Prostate gland (tissue), 2 donors: ENCODE results near the gene ATP10D. TPM values are rescaled to one million over a fixed set of nuclear protein-coding genes. Genes with fewer than 3 reads are reported as not detected.

ENCODE experiments used
- DNase-seq: peaks from one replicate; pipeline ENCODE4 v3.0.0-alpha.2; 2019; ENCODE audit warnings: low spot score
- H3K27ac ChIP-seq, 2 donors: fragments of 200-600 bp; sonication (generic); 2 replicates each; pipeline ENCODE4 v1.5.1; 2017 to 2019
- H3K27me3 ChIP-seq: fragments of 200-600 bp; sonication (generic); replicated peaks from 2 replicates; pipeline ENCODE4 v1.5.1; 2019; ENCODE audit not compliant: insufficient read depth
- H3K36me3 ChIP-seq, 2 donors: fragments of 200-600 bp; sonication (generic); 1 replicate in 1 of 2; 2 replicates in 1 of 2; pipeline versions ENCODE4 v1.5.1 to v1.8.1; 2017 to 2019
- H3K4me1 ChIP-seq: fragments of 200-600 bp; sonication (generic); replicated peaks from 2 replicates; pipeline ENCODE4 v1.5.1; 2019
- H3K4me3 ChIP-seq, 2 donors: fragments of 200-600 bp; sonication (generic); 2 replicates each; pipeline ENCODE4 v1.5.1; 2017 to 2019
- H3K9me3 ChIP-seq: fragments of 200-600 bp; sonication (generic); 2 replicates; pipeline ENCODE4 v1.5.1; 2017
- POLR2A ChIP-seq: fragments of 450-650 bp; IDR thresholded peaks from one replicate; pipeline ENCODE4 v1.6.1; 2016; ENCODE audit warnings: antibody characterized with exemption, mild to moderate bottlenecking
- POLR2AphosphoS5 ChIP-seq: sonication (generic); formaldehyde crosslinking; IDR thresholded peaks from one replicate; pipeline ENCODE4 v1.6.1; 2017; ENCODE audit warnings: antibody characterized with exemption
- WGBS: methylation state at CpG from one replicate; pipeline ENCODE4 v1.1.5; 2018; 5-methylcytosine and 5-hydroxymethylcytosine counted together
- intact Hi-C: fragments of 100-400 bp; cut with DNase I; formaldehyde crosslinking; loops from one replicate; pipeline ENCODE4 v1.14.2; 2022
- total RNA-seq, 2 donors: library from RNA; depleted of rRNA; stranded (reverse); fragments of >200 nt; gene quantifications; one replicate each; pipeline ENCODE4 v1.1.0, GENCODE V29; 2016
- TF ChIP-seq, protein P1 (sequence below), 4 experiments: fragments of 200-600 bp in 2 of 4; fragments of 450-650 bp in 2 of 4; sonication (generic) in 2 of 4; IDR thresholded peaks; 1 replicate in 3 of 4; 2 replicates in 1 of 4; pipeline ENCODE4 v1.5.1; 2016 to 2019; ENCODE audit warnings: antibody characterized with exemption in 4 of 4, mild to moderate bottlenecking in 2 of 4, moderate library complexity in 2 of 4

ATP10D gene
- total RNA-seq, 2 donors from 2014 or later: 10.9 to 17.0 TPM

GRCh38 chr4:47463235-47463956, 21.7 kb upstream of the ATP10D start, which contains the start of gene COMMD8:
Gene COMMD8 (minus strand): TSS chr4:47463702. CDS start chr4:47463651, 51 bp downstream.
- no peaks in the 10 kb centered on the region for H3K4me1 ChIP-seq
- H3K4me3 ChIP-seq: peak within 1 kb of the TSS; percentile 71 to 87
- H3K36me3 ChIP-seq: no peaks in the 10 kb centered on the region
- peak; percentile 95 for DNase-seq
- WGBS: under 1% methylated on average over 28 of the region's 51 CpGs
- peak within 1 kb of the TSS; percentile 80 to 83 for H3K27ac ChIP-seq
- no peaks in the 10 kb centered on the region for H3K27me3 ChIP-seq
- intact Hi-C loops: loop anchor here (5.0 kb wide), 1 partner anchor 99 kb away; no protein-coding TSS in a partner anchor
- TF ChIP-seq POLR2AphosphoS5 (peak; percentile 94), POLR2A (peak; percentile 53)
- TF ChIP-seq, protein P1, sequence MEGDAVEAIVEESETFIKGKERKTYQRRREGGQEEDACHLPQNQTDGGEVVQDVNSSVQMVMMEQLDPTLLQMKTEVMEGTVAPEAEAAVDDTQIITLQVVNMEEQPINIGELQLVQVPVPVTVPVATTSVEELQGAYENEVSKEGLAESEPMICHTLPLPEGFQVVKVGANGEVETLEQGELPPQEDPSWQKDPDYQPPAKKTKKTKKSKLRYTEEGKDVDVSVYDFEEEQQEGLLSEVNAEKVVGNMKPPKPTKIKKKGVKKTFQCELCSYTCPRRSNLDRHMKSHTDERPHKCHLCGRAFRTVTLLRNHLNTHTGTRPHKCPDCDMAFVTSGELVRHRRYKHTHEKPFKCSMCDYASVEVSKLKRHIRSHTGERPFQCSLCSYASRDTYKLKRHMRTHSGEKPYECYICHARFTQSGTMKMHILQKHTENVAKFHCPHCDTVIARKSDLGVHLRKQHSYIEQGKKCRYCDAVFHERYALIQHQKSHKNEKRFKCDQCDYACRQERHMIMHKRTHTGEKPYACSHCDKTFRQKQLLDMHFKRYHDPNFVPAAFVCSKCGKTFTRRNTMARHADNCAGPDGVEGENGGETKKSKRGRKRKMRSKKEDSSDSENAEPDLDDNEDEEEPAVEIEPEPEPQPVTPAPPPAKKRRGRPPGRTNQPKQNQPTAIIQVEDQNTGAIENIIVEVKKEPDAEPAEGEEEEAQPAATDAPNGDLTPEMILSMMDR (IDR thresholded peaks at IDR 0.05): peak in 3 of 4 experiments; percentile 11 to 63 (median 60)
- H3K9me3 ChIP-seq: no peaks in the 10 kb centered on the region

DNA sequence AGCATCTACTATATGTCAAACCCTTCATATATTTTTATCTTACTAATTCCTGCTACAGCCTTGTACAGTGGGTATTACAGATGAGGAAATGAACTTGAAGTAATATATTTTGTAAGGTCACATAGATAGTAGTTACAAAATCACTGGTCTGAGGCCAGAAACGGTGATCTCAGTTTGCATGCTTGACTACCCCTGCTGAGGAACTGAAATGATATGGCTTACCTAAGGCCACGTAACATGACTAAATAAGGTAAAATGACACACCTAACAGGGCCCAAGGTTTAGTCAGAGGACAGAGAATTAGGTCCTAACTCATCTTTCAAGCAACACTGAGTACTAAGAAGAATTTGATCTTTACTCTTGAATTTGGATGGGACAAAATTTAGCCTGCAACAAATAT, 20.1 kb upstream of the ATP10D start:
- Histone ChIP-seq H3K27me3 (no peaks in the 10 kb centered on the region), H3K4me3 (no peak overlapping the region), H3K9me3 (no peaks in the 10 kb centered on the region), H3K4me1 (no peaks in the 10 kb centered on the region), H3K36me3 (no peaks in the 10 kb centered on the region), H3K27ac (no peak overlapping the region)
- intact Hi-C loops: no loop called here
- TF ChIP-seq, protein P1 (IDR thresholded peaks at IDR 0.05): no peak
- TF ChIP-seq POLR2A: no peak
- no peak for TF ChIP-seq POLR2AphosphoS5
- 87% methylated on average over 2 of the region's 2 CpGs for WGBS
- DNase-seq: no peak

DNA sequence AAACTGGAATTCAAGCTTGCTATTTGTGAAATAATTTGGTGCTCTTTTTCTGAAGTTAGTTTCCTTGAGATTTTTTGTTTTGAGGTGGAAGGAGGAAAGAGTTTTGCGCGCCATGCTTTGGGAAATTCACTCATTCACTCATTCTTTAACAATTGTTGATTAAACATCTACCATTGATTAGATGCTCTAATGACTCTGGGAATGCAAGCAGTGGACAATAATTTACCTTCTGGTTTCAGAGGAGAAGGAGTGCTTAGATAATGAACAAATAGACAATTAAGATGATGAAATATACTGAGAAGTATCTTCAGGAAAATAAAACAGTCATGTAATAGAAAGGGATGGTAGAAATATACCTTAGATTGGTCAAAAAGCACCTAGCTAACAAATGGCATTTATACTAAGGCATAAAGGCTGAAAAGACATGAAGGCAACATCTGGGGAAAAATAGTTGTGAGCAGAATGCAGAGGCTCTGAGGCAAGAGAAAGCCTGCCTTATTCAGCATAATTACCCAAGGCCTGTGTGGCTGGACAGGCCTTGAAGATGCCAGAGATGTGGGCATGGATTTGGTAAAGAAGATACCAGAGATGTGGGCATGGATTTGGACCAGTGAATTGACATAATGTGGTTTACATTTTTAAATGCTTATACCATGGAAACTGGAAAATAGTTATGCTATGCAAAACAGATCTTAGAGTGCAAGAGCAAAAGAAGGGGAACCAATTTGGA, 18.9 kb upstream of the ATP10D start:
- WGBS: 39% methylated on average over 2 of the region's 2 CpGs
- no peak for DNase-seq
- Histone ChIP-seq H3K4me3 (no peak overlapping the region), H3K27ac (no peak overlapping the region), H3K27me3 (no peaks in the 10 kb centered on the region), H3K9me3 (no peaks in the 10 kb centered on the region), H3K36me3 (no peaks in the 10 kb centered on the region), H3K4me1 (no peaks in the 10 kb centered on the region)
- intact Hi-C loops: no loop called here
- TF ChIP-seq POLR2A (no peak), POLR2AphosphoS5 (no peak)
- TF ChIP-seq, protein P1 (IDR thresholded peaks at IDR 0.05): no peak

DNA sequence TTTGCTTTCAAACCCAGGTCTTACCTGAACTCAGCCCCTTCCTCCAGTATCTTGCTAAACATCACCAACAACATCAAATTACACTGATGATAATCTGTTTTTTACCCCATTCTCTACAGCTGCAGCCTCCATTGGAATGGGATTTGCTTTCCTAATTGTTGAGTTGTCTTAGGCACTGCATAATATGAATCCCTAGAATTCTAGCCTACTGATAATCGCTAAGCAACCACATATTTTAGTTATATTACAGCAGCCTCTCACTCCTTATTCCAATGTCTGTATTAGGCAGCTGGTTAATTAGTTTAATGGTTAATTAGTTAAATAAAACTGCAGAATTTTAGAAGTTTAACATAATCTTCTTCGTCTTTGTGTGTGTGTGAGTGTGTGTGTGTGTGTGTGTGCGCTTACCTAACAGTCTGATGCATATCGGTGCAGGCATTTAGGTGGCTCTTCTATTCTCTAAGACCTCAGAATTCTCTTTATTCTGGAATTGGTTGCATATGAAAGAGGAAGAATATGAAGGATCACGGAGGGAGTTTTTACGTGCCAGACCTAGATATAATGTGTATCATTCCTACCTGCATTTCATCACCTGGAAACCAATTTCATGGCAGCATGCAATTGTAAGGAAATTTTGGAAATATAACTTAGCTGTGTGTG, 16.2 kb upstream of the ATP10D start:
- H3K27me3 ChIP-seq: no peaks in the 10 kb centered on the region
- no peaks in the 10 kb centered on the region for H3K9me3 ChIP-seq
- H3K4me1 ChIP-seq: no peaks in the 10 kb centered on the region
- H3K27ac ChIP-seq: no peak overlapping the region
- DNase-seq: no peak
- WGBS: 83% methylated on average over 6 of the region's 6 CpGs
- H3K4me3 ChIP-seq: no peak overlapping the region
- H3K36me3 ChIP-seq: no peaks in the 10 kb centered on the region
- intact Hi-C loops: no loop called here
- TF ChIP-seq, protein P1 (IDR thresholded peaks at IDR 0.05): no peak
- TF ChIP-seq POLR2AphosphoS5 (no peak), POLR2A (no peak)
